Left ventricle myocardium superior (tissue), 1 donor: ENCODE results near the gene IGFL1. TPM values are rescaled to one million over a fixed set of nuclear protein-coding genes. Genes with fewer than 3 reads are reported as not detected.
A peak's percentile ranks its signal among the peaks of the same experiment; 100 is the strongest.
"Not testable (repeated sequence)": the region's sequence is repeated elsewhere in the genome, so short reads cannot be mapped to it uniquely, and the experiment has no call there.

Experiments used
- ATAC-seq: fragments of 200-7000 bp; cut with Tn5 transposase; one replicate; pipeline ENCODE4 v1.9.1; 2020; ENCODE audit warnings: mild to moderate bottlenecking, moderate library complexity
- DNase-seq: peaks from one replicate; pipeline ENCODE4 v3.0.0-alpha.2; 2020
- intact Hi-C: fragments of 100-400 bp; cut with micrococcal nuclease; formaldehyde crosslinking; loops from one replicate; pipeline ENCODE4 v1.11.0; 2022
- total RNA-seq: library from RNA; stranded (reverse); fragmentation: NEBNext Ultra II Directional; extraction: Animal tissue kit (Norgen Biotek cat#: 25700); gene quantifications from one replicate; pipeline ENCODE4 v1.2.1, GENCODE V29; 2021
- donor health status: DM: no; HTN: yes; CAD: no; lungs with severe emphysema.

Gene IGFL1
- total RNA-seq, 1 donor from 2014 or later, result not detected

- ATAC-seq, result no peak
- no peak for DNase-seq
- intact Hi-C loops, result no loop called here
Observed at GRCh38 chr19:46198756-46199155, 30.8 kb upstream of the IGFL1 start.

GRCh38 chr19:46201454-46202310 lies 27.9 kb upstream of the IGFL1 start:
- DNase-seq (no peak), ATAC-seq (no peak)
- intact Hi-C loops, result no loop called here

GRCh38 chr19:46202426-46202825 lies 27.1 kb upstream of the IGFL1 start:
- no peak for DNase-seq
- no peak for ATAC-seq
- intact Hi-C loops, result no loop called here

- intact Hi-C loops, result no loop called here
- DNase-seq, result no peak
- ATAC-seq, result no peak
Observed at GRCh38 chr19:46202872-46203860, 26.4 kb upstream of the IGFL1 start.

GRCh38 chr19:46204008-46204407 lies 25.5 kb upstream of the IGFL1 start:
- intact Hi-C loops, result no loop called here
- no peak for ATAC-seq
- DNase-seq, result no peak

- DNase-seq (no peak), ATAC-seq (no peak)
- intact Hi-C loops, result no loop called here
Observed at GRCh38 chr19:46205183-46205984, 24.2 kb upstream of the IGFL1 start.

GRCh38 chr19:46206176-46206575 lies 23.4 kb upstream of the IGFL1 start:
- intact Hi-C loops, result no loop called here
- ATAC-seq (peak; percentile 92), DNase-seq (peak; percentile 48)

- DNase-seq (no peak), ATAC-seq (no peak)
- intact Hi-C loops, result no loop called here
Observed at GRCh38 chr19:46206682-46207081, 22.9 kb upstream of the IGFL1 start.

- intact Hi-C loops, DNase-seq, ATAC-seq: not testable (repeated sequence)
Observed at GRCh38 chr19:46207858-46208257, 21.7 kb upstream of the IGFL1 start.

GRCh38 chr19:46209051-46209450 lies 20.5 kb upstream of the IGFL1 start:
- ATAC-seq, result no peak
- DNase-seq, result no peak
- intact Hi-C loops, result no loop called here

GRCh38 chr19:46209472-46209871 lies 20.1 kb upstream of the IGFL1 start:
- intact Hi-C loops, result no loop called here
- DNase-seq (no peak), ATAC-seq (no peak)

GRCh38 chr19:46210669-46211068 lies 18.9 kb upstream of the IGFL1 start:
- DNase-seq (no peak), ATAC-seq (no peak)
- intact Hi-C loops, result no loop called here

GRCh38 chr19:46211201-46211881 lies 18.2 kb upstream of the IGFL1 start:
- ATAC-seq (peak; percentile 40), DNase-seq (no peak)
- intact Hi-C loops, result no loop called here

- intact Hi-C loops, DNase-seq, ATAC-seq: not testable (repeated sequence)
Observed at GRCh38 chr19:46212592-46212991, 16.9 kb upstream of the IGFL1 start.

- no peak for DNase-seq
- intact Hi-C loops, result no loop called here
- no peak for ATAC-seq
Observed at GRCh38 chr19:46213156-46213555, 16.4 kb upstream of the IGFL1 start.

- intact Hi-C loops, result no loop called here
- DNase-seq, result no peak
Observed at GRCh38 chr19:46213806-46214205, 15.7 kb upstream of the IGFL1 start.

GRCh38 chr19:46216612-46217011 lies 12.9 kb upstream of the IGFL1 start:
- ATAC-seq, result no peak
- intact Hi-C loops, result no loop called here
- no peak for DNase-seq

More at GRCh38 chr19:46213806-46214205, 15.7 kb upstream of the IGFL1 start:
- no peak for ATAC-seq

GRCh38 chr19:46217476-46217875 lies 12.1 kb upstream of the IGFL1 start:
- ATAC-seq (no peak), DNase-seq (no peak)
- intact Hi-C loops, result no loop called here

- peak; percentile 34 for DNase-seq
Observed at GRCh38 chr19:46218160-46218559, 11.4 kb upstream of the IGFL1 start.

More at GRCh38 chr19:46218160-46218559, 11.4 kb upstream of the IGFL1 start:
- no peak for ATAC-seq
- intact Hi-C loops, result no loop called here
